GM21447 (cell line): ENCODE measurements around the gene ZNF653.

Experiments used
- ATAC-seq: cut with Tn5 transposase; IDR thresholded peaks from one replicate; pipeline ENCODE4 v1.9.1; 2021; ENCODE audit not compliant: unreplicated experiment

ZNF653 gene

GRCh38 chr19:11505504-11506100 lies at the start of gene ZNF653:
Gene ZNF653, minus strand, starts transcription at chr19:11505839. Its CDS starts 53 bp downstream, at chr19:11505786.
- peak; percentile 42 for ATAC-seq

DNA sequence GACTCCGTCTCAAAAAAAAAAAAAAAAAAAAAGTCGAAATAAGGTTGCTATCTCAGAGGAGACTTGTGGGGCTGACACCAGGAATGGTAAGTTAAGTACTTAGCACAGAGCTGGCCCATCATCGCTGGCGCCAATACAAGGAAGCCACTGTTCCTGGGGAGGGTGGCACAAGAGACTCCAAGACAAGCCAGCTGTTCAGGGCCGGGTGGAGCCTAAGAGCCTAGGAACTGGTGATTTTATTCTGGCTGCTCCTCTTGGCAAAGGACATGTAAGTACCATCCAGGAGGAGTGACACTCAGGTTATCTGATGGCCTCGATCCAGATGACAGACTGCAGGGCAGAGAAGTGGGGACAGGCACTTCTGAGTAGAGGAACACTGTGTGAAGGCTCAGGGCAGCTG lies 49.6 kb upstream of the ZNF653 start:
- no peak for ATAC-seq

- no peak for ATAC-seq
Measured at GRCh38 chr19:11554160-11554559, 48.5 kb upstream of the ZNF653 start.

DNA sequence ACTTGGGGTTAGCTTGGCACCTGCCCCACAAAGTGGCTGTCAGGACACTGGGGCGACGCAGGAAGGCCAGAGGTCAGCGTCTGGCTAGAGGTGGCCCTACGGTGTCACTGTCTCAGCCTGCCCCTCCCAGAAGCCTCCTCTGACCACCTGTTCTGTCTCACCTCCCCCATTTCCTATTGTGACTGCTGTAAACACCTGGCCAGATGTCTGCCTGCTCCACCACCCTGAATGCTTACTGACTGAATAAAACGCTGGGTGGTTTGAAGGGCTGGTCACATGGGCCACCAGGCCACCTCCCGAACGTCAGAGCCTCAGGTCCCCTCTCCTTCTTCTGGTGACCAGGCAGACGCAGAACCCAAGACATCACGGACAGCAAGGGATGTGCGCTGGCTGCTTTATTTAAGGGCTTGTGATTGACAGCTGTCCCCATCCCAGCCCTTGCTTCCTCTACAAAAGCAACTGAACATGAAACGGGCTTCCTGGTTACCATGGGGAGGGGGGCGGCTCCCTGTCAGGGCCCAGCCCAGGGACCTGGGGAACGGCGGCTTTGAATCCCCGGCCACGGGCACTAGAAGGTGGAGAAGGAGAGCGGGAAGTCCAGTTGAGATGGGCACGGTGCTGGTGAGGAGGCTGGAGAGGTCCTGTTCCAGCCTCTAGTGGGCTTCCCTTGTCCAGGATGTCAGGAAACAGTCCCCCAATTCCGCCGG lies 47.2 kb upstream of the ZNF653 start:
- no peak for ATAC-seq

GRCh38 chr19:11551603-11552235 lies 46.1 kb upstream of the ZNF653 start:
- ATAC-seq, result no peak

GRCh38 chr19:11550265-11550664 lies 44.6 kb upstream of the ZNF653 start:
- ATAC-seq, result no peak

DNA sequence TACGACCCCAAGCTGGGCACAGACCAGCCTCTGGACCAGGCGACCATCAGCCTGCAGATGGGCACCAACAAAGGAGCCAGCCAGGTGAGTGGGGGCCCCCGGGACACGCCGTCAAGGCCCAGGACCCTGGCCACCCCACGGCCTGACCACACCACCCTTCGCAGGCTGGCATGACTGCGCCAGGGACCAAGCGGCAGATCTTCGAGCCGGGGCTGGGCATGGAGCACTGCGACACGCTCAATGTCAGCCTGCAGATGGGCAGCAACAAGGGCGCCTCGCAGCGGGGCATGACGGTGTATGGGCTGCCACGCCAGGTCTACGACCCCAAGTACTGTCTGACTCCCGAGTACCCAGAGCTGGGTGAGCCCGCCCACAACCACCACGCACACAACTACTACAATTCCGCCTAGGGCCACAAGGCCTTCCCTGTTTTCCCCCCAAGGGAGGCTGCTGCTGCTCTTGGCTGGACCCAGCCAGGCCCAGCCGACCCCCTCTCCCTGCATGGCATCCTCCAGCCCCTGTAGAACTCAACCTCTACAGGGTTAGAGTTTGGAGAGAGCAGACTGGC lies 43.8 kb upstream of the ZNF653 start:
- ATAC-seq, result no peak

DNA sequence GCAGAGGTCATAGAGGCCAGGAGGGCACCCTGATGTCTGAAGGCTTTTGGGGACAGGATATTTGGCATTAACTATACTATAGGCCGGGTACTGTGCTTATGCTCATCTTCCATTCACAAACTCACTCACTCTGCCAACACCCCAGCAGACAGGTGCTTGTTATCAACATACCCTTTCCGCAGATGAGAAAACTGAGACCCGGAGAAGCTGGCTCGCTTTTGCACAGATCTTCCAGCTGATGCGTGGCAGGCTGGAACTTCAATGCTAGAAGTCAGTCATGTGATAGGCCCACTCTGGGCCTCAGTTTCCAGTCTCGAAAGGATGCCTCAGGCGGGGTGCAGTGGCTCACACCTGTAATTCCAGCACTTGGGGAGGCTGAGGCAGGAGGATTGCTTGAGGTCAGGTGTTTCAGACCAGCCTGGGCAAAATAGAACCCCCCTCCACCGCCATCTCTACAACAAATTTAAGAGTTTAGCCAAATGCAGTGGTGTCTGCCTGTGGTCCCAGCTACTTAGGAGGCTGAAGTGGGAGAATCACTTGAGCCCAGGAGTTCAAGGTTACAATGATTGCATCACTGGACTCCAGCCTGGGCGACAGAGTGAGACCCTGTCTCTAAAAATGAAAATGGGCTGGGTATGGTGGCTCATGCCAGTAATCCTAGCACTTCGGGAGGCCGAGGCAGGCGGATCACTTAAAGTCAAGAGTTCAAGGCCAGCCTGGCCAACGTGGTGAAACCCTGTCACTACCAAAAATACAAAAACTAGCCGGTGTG lies 42.5 kb upstream of the ZNF653 start:
- ATAC-seq, result no peak

- no peak for ATAC-seq
Measured at GRCh38 chr19:11541238-11541637, 35.6 kb upstream of the ZNF653 start.

GRCh38 chr19:11540645-11541044 lies 35.0 kb upstream of the ZNF653 start:
- no peak for ATAC-seq

DNA sequence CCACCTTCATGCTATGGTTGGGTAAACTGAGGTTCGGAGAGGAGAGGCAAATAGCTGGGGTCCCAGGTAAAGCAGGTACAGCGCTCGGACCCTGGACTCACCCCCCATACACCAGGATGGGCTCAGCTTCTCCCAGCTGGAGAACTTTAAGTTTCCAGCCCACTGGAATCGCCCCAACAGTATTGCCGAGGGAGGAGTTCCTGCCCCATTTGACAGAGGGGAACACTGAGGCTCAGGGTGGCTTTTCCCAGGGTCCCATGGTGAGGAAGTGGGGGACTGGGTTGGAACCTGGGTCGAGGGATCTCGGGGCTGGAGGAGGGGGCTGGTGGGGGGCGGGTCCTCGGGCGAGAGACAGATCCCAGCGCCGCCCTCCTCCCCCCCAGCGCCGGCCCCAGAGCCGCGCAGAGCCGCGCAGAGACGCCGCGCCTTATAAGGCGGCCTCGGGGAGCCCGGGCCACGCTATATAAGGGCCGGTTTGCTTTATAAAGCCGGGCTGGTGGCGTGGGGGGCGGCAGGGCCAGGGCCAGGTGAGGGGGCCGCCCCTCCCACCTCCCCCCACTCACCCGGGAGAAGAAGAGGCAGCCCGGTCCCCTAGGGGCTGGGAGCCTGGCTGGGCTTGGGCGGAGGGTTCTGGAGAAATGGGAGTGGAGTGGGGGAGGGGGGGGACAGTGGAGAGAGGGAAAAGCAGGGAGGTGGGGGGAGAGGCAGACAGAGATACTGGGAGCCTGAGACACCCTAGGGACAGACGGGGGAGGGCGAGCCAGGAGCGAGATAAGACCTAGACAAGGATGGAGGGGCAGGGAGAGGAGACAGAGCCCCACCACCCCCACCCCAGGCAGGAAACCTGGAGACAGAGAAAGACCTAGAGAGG lies 34.1 kb upstream of the ZNF653 start:
- no peak for ATAC-seq

GRCh38 chr19:11538232-11539036 lies 32.8 kb upstream of the ZNF653 start, which contains the start of gene CNN1:
Gene CNN1, plus strand, starts transcription at chr19:11538851. Its CDS starts 77 bp downstream, at chr19:11538928.
- ATAC-seq, result no peak

DNA sequence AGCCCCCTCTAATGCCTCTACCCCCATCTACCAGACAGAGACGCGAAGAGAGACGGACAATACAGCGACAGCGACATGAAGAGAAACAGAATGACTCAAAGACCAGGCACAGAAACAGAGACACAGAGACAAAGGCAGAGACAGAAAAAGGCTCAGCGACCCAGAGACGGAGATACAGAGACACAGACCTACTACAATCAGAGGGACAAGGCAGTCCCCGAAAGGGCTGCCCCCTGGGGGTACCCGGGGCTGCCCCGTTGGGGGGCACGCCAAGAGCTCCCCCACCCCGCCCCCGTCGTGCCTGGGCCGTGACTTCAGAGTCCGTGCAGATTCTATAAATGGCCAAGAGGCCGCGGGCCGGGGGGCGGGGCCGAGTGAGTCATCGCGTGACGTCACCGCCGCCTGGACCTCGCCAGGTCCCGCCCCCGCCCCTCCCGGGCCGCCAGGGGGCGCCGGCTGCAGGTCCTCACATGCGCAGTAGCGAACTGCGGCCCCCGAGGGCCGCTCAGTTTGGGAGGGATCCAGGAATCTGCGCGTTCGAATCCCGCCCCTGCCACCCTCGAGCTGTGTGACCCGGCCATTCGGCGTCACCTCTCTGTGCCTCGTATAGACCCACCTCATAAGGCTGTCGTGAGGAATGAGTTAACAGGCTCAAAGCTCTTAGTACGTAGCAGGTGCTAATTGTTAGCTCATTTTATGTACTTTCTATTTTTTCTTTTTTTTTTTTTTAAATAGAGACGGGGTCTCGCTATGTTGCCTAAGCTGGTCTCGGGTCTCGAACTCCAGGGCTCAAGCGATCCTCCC lies 30.4 kb upstream of the ZNF653 start:
- ATAC-seq, result no peak

GRCh38 chr19:11534948-11535347 lies 29.3 kb upstream of the ZNF653 start:
- no peak for ATAC-seq

GRCh38 chr19:11534538-11534937 lies 28.9 kb upstream of the ZNF653 start:
- no peak for ATAC-seq

DNA sequence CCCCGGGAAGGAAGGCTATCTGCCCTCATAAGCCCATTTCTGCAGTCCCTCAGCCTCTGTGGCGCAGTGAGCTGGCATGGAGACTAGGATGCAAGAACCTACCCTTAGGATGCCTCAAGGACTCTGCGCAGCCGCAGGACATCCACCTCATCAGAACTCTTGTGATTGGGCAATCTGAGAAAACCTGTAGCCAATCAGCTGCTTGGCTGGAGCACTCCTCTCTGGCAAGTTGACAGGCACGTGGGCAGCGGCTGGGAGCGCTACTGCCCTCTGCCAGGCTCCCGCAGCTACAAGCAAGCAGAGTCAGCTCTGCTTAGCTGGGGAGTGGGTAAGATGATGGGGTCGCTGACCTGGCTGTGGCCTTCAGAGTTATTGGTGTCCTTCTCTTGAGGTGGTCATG lies 24.8 kb upstream of the ZNF653 start:
- ATAC-seq, result no peak

DNA sequence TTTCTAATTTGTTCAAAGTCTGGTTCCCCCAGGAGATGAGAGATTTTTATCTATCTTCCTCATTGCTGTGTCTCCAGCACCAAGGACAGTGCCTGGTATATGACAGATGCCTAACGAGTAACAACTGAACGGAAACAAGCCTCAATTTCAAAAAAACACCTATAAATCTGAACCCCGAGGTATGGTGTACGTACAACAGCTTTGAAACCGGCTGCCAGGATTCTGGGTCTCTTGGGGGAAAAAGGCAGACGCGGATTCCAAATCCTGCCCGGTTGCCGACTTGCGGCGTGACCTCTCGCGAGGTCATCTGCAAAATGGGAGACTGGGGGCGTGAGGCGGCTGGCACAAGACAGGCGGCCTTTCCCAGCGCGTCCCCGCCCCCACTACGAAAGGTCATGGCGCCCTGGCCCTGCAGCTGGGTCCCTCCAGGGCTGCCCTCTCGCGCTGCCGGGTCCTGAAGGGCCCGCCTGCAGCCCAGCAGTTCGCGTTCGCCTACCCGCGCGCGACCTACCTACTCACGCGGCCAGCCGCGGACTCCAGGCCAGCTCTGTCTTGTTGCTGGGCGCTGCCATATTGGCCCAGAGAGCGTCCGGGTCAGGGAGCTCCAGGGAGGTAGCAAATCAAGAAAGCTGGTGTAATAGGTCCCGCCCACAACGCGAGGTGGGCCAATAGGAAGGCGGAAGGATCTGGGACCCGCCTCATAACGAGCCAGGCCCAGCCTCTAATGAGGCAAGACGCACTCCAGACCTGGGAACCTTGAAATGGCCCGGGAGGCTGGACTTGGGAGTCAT lies 23.1 kb upstream of the ZNF653 start, which contains the start of gene ECSIT:
ECSIT (minus strand) TSS at position 584 of the 791 bp plus-strand sequence. CDS start 9,964 bp downstream, outside the sequence.
- ATAC-seq, result peak; percentile 97

- ATAC-seq, result no peak
Measured at GRCh38 chr19:11519138-11519537, 13.5 kb upstream of the ZNF653 start.
